K562 (cell line): ENCODE measurements around the gene RPLP2. TPM values are rescaled to one million over a fixed set of nuclear protein-coding genes. Genes with fewer than 3 reads are reported as not detected.
A peak's percentile ranks its signal among the peaks of the same experiment; 100 is the strongest.

ENCODE experiments used
- NR2C2 ChIP-seq, 2 experiments: fragments of 200-800 bp in 1 of 2; sonication (Bioruptor generic) in 1 of 2; sonication (generic) in 1 of 2; formaldehyde crosslinking in 1 of 2; IDR thresholded peaks; 2 replicates each; pipeline versions ENCODE4 v1.6.1 to v1.8.0; 2016 to 2022; ENCODE audit warnings: mild to moderate bottlenecking in 1 of 2, missing compliant biosample characterization in 1 of 2, missing genetic modification characterization in 1 of 2, missing genetic modification reagents in 1 of 2
- OTX1 ChIP-seq: fragments of 450-650 bp; formaldehyde crosslinking; IDR thresholded peaks from 2 replicates; pipeline ENCODE4 v1.4.0; 2022; ENCODE audit warnings: mild to moderate bottlenecking
- POLR3G ChIP-seq: IDR thresholded peaks from 2 replicates; pipeline ENCODE4 v1.6.1; 2011; ENCODE audit not compliant: insufficient read length, insufficient replicate concordance; ENCODE audit errors: extremely low read depth
- REST ChIP-seq, 2 experiments: fragments of 450-650 bp; formaldehyde crosslinking in 1 of 2; IDR thresholded peaks; 2 replicates each; pipeline versions ENCODE4 v1.4.0 to v1.6.1; 2014 to 2020; ENCODE audit warnings: mild to moderate bottlenecking in 2 of 2, borderline replicate concordance in 1 of 2, low read depth in 1 of 2
- TARDBP ChIP-seq: fragments of 450-650 bp; IDR thresholded peaks from 2 replicates; pipeline ENCODE4 v1.6.1; 2016
- ZBTB1 ChIP-seq: sonication (generic); formaldehyde crosslinking; IDR thresholded peaks from 2 replicates; pipeline ENCODE4 v1.8.1; 2023; ENCODE audit warnings: missing genetic modification reagents, low read depth, mild to moderate bottlenecking, borderline replicate concordance
- ZNF282 ChIP-seq: sonication (generic); formaldehyde crosslinking; IDR thresholded peaks from 2 replicates; pipeline ENCODE4 v1.8.1; 2023; ENCODE audit warnings: missing genetic modification reagents
- ZNF407 ChIP-seq: fragments of 450-650 bp; IDR thresholded peaks from 2 replicates; pipeline ENCODE4 v1.6.1; 2016; ENCODE audit warnings: low read depth
- ZNF408 ChIP-seq: fragments of 250-450 bp; sonication (Bioruptor Pico); IDR thresholded peaks from 2 replicates; pipeline ENCODE4 v1.4.0; 2020; ENCODE audit warnings: low read depth, mild to moderate bottlenecking, moderate library complexity
- polyA plus RNA-seq, 8 experiments: library from polyadenylated mRNA; depleted of rRNA in 4 of 8; stranded (reverse) in 5 of 8; unstranded in 3 of 8; fragments of >200 nt; fragmentation: Nextera tagmentation in 2 of 8; fragmentation: Illumina TruSeq in 1 of 8; extraction: Ambion mirVana in 2 of 8; extraction: Trizol in 1 of 8; gene quantifications; 2 replicates each; pipeline versions ENCODE4 v1.2.1 to v1.2.3, GENCODE V29; 2011 to 2014; ENCODE audit warnings: inconsistent platforms in 1 of 8, missing spikeins in 1 of 8
- total RNA-seq, 7 experiments: library from RNA; depleted of rRNA in 6 of 7; stranded (reverse); fragments of >200 nt in 6 of 7; fragmentation: Illumina TruSeq in 2 of 7; extraction: Trizol in 2 of 7; gene quantifications; 2 replicates each; pipeline versions ENCODE4 v1.2.1 to v1.2.3, GENCODE V29; 2011 to 2021; ENCODE audit warnings: low replicate concordance in 1 of 7

Gene RPLP2
- total and polyA plus RNA-seq, 9 of the 15 experiments (the other 6 are each of a cell fraction or from before 2014, with no cell fraction given) = 528 to 3,807 (median 1,633) TPM

GRCh38 chr11:765025-765801, 44.6 kb upstream of the RPLP2 start (continued):
- peak; percentile 23; the same call in 1 of the 2 replicates for TF ChIP-seq REST (IDR thresholded peaks at IDR 0.05; ENCODE audit: borderline replicate concordance)
- no peak for TF ChIP-seq REST (CRISPR knock-in tag; IDR thresholded peaks at IDR 0.05; ENCODE audit: low read depth)
- TF ChIP-seq ZNF408 (CRISPR knock-in tag) = no peak
- no peak for TF ChIP-seq POLR3G
- TF ChIP-seq ZNF407 = no peak
- no peak for TF ChIP-seq ZNF282
- no peak for TF ChIP-seq TARDBP
- TF ChIP-seq ZBTB1 (CRISPR knock-in tag) = no peak
- peak; percentile 87; the same call in 1 of the 2 replicates for TF ChIP-seq OTX1 (CRISPR knock-in tag)
- TF ChIP-seq NR2C2 (CRISPR knock-in tag; IDR thresholded peaks at IDR 0.05) = no peak
- no peak for TF ChIP-seq NR2C2 (tag; IDR thresholded peaks at IDR 0.05)
